Activated T-cell treated with anti-CD3 and anti-CD28 coated beads, Interleukin-2, amount 50 U/mL, for 4 hours (primary cell): ENCODE results near the gene AP1S2. TPM values are rescaled to one million over a fixed set of nuclear protein-coding genes. Genes with fewer than 3 reads are reported as not detected.
"Not testable (repeated sequence)": the region's sequence is repeated elsewhere in the genome, so short reads cannot be mapped to it uniquely, and the experiment has no call there.

Experiments used
- ATAC-seq, 2 donors: fragments of 200-7000 bp; cut with Tn5 transposase; one replicate each; pipeline ENCODE4 v1.10.0; 2021
- DNase-seq: peaks from one replicate; pipeline ENCODE4 v3.0.0-alpha.2; 2020
- H3K27me3 Mint-ChIP-seq: one replicate; pipeline ENCODE4 v1.8.0; 2021; ENCODE audit warnings: low read depth, mixed read lengths
- H3K36me3 Mint-ChIP-seq: one replicate; pipeline ENCODE4 v1.8.0; 2022; ENCODE audit warnings: mixed read lengths; ENCODE audit not compliant: insufficient read depth
- H3K4me1 Mint-ChIP-seq: one replicate; pipeline ENCODE4 v1.8.0; 2021; ENCODE audit warnings: low read depth, mixed read lengths
- H3K4me3 Mint-ChIP-seq: one replicate; pipeline ENCODE4 v1.8.0; 2021; ENCODE audit warnings: mild to moderate bottlenecking, moderate library complexity, mixed read lengths
- H3K9me3 Mint-ChIP-seq: one replicate; pipeline ENCODE4 v1.8.0; 2021; ENCODE audit warnings: mixed read lengths
- total RNA-seq, 3 donors: library from RNA; stranded (reverse); gene quantifications; one replicate each; pipeline ENCODE4 v1.2.1, GENCODE V29; 2021

AP1S2 gene
- total RNA-seq, 3 donors from 2014 or later = 24.0 to 26.4 (median 24.9) TPM

DNA sequence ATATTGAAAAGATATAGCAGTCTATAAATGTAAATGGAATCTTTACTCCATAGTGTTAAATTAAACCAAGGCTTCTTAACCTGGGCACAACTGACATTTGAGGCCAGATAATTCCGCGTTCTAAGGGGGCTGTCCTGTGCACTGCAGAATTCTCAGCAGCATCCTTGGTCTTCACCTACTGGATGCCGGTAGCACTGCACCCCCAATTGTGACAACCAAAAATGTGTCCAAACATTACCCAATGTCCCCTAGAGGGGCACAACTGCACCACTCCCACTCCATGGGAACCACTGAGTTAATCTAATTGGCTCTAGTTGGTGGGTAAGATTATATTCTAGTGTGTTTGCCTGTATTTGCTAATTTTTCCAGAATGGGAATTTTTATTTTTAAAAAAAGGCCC is 16.6 kb downstream of the AP1S2 start:
- no peaks in the 10 kb centered on the region for H3K27me3 Mint-ChIP-seq
- H3K9me3 Mint-ChIP-seq = no peaks in the 10 kb centered on the region
- no peaks in the 10 kb centered on the region for H3K36me3 Mint-ChIP-seq
- H3K4me1 Mint-ChIP-seq = peaks cover 2% of the 10 kb centered on the region
- DNase-seq = no peak
- H3K4me3 Mint-ChIP-seq = no peak overlapping the region
- peak; percentile 53 to 78 for ATAC-seq

- DNase-seq = no peak
- H3K4me1 Mint-ChIP-seq = peaks cover 2% of the 10 kb centered on the region
- no peak for ATAC-seq
- no peaks in the 10 kb centered on the region for H3K36me3 Mint-ChIP-seq
- no peak overlapping the region for H3K4me3 Mint-ChIP-seq
- no peaks in the 10 kb centered on the region for H3K9me3 Mint-ChIP-seq
- no peaks in the 10 kb centered on the region for H3K27me3 Mint-ChIP-seq
These were observed 19.6 kb downstream of the AP1S2 start for GRCh38 chrX:15834827-15835595.

DNA sequence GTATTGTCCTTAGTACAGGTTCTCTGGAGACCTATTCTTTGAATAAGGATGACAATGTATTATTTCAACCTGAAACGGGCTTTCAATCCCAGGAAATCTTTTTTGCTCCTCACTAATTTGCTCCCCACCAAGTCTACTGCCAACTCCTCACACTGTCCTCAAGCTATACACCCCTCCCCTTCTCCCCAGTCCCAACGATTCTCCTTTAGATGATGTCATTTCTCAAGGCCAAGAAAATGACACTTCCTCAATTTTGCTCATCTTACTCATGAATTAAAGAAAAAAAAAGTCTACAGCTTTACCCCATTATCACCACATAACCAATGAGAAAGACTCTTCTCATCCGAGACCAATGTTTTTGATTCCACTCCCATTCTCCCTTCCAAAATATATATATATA is 20.6 kb downstream of the AP1S2 start:
- Mint-ChIP-seq H3K9me3 (no peaks in the 10 kb centered on the region), H3K27me3 (no peaks in the 10 kb centered on the region)
- DNase-seq = no peak

DNA sequence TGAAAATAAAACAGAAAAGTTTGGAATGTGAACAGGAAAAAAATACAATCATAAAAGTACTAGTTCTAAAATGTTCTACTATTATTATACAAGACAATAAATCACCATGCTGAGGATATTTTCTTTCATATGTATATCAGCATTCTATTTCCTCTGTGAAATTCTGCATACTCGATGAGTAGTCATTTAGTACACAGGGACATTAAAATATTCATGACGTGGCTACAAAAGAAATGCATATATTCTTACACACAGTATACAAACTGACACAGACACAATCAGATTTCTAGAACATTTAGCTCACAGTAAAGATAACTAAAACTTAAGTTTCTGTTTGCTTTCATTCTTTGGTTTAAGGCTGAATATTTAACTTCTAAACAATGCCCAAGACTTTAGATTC is 23.3 kb downstream of the AP1S2 start:
- not testable (repeated sequence) for ATAC-seq

More for the DNA sequence above, 20.6 kb downstream of the AP1S2 start:
- Mint-ChIP-seq H3K36me3 (no peaks in the 10 kb centered on the region), H3K4me1 (peaks cover 2% of the 10 kb centered on the region), H3K4me3 (no peak overlapping the region)
- ATAC-seq = no peak

DNA sequence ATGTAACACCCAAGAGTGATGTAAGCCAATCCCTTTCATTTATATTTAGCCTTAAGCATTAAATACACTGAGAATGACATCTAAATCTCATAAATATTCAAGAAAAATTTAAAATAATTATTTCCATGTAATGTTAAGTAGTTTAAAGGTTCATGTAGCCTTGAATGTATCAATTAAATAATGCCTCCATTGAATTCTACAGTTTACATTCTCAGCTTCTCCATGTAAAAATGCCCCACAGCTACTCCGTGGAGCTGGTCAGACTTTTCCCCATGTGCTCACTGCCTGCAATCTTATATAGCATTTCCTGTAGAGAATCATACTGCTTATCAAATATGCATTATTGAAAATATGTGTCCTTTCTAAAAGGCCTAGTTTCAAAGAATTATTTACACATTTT is 25.4 kb downstream of the AP1S2 start:
- H3K4me1 Mint-ChIP-seq = peaks cover 2% of the 10 kb centered on the region
- ATAC-seq (no peak), DNase-seq (no peak)
- H3K9me3 Mint-ChIP-seq = no peaks in the 10 kb centered on the region
- no peak overlapping the region for H3K4me3 Mint-ChIP-seq
- H3K36me3 Mint-ChIP-seq = peaks cover 3% of the 10 kb centered on the region
- H3K27me3 Mint-ChIP-seq = no peaks in the 10 kb centered on the region

More for the DNA sequence above, 23.3 kb downstream of the AP1S2 start:
- H3K4me1 Mint-ChIP-seq, DNase-seq, H3K9me3 Mint-ChIP-seq, H3K4me3 Mint-ChIP-seq, H3K36me3 Mint-ChIP-seq, H3K27me3 Mint-ChIP-seq: not testable (repeated sequence)

- Mint-ChIP-seq H3K9me3 (no peaks in the 10 kb centered on the region), H3K4me3 (no peak overlapping the region), H3K4me1 (no peaks in the 10 kb centered on the region), H3K36me3 (peaks cover 15% of the 10 kb centered on the region), H3K27me3 (no peaks in the 10 kb centered on the region)
- ATAC-seq = no peak
- no peak for DNase-seq
These were observed 28.7 kb downstream of the AP1S2 start for GRCh38 chrX:15825936-15826335.

DNA sequence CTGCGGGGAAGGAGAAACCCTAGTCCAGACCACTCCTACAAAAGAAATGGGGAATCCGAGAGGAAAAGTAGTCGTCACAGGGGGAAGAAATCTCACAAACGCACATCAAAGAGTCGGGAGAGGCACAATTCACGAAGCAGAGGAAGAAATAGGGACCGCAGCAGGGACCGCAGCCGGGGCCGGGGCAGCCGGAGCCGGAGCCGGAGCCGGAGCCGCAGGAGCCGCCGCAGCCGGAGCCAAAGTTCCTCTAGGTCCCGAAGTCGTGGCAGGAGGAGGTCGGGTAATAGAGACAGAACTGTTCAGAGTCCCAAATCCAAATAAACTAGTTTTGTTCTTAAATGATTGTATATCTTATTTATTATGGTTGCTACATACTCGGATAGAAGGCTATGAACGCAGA is 31.7 kb downstream of the AP1S2 start:
- Mint-ChIP-seq H3K36me3 (peaks cover 24% of the 10 kb centered on the region), H3K4me1 (peaks cover 6% of the 10 kb centered on the region), H3K4me3 (no peak overlapping the region), H3K27me3 (no peaks in the 10 kb centered on the region), H3K9me3 (no peaks in the 10 kb centered on the region)
- DNase-seq (no peak), ATAC-seq (no peak)

DNA sequence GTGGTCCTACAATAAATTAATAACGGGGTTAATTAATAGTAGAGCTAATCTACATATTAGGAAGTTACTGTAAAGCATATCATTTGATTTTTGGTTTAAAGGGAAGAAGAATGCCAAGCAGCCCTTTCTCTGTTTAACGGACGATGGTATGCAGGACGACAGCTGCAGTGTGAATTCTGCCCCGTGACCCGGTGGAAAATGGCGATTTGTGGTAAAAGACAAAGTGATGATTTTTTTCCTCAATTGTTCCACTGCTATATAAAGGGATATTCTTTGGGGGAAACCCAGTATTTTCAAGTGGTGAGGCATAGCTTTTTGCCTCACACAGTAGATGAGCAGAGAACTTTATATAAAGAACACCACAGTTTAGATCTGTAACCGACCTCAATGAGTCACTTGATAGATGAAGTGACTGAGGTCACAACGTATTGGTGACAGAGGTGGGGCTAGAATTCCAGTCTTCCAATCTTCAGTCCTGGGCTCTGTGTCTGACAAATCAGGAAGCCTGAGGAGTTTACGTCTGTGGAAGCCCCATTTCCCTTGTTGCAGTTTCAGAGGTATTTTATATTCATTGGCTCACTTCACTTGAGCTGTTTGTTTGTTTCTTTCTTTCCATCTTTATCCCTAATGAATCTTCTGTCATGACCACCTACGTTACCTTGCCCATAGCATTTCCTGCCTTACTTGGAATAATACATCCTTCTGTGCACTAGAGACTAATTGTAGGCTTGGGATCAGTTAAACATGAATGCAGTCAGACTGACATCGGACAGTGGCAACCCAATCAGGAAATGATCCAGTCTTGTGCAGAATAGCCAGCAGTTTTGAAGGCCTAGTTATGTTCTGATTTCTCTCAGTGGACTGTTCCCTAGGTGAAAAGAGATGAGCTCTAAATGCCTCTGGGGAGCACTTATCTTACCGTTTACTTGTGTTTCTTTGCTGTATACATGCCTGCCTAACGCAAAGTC is 34.2 kb downstream of the AP1S2 start:
- ATAC-seq = peak; percentile 56 to 59
- no peaks in the 10 kb centered on the region for H3K9me3 Mint-ChIP-seq
- peaks cover 28% of the 10 kb centered on the region for H3K36me3 Mint-ChIP-seq
- no peaks in the 10 kb centered on the region for H3K27me3 Mint-ChIP-seq
- H3K4me1 Mint-ChIP-seq = peaks cover 24% of the 10 kb centered on the region
- DNase-seq = no peak
- no peak overlapping the region for H3K4me3 Mint-ChIP-seq

- peaks cover 33% of the 10 kb centered on the region for H3K4me1 Mint-ChIP-seq
- no peaks in the 10 kb centered on the region for H3K9me3 Mint-ChIP-seq
- peaks cover 29% of the 10 kb centered on the region for H3K36me3 Mint-ChIP-seq
- no peak for DNase-seq
- ATAC-seq = peak; percentile 64 to 66
- no peaks in the 10 kb centered on the region for H3K27me3 Mint-ChIP-seq
- peak overlapping the region; percentile 21 for H3K4me3 Mint-ChIP-seq
These were observed 37.7 kb downstream of the AP1S2 start for GRCh38 chrX:15816886-15817285.

DNA sequence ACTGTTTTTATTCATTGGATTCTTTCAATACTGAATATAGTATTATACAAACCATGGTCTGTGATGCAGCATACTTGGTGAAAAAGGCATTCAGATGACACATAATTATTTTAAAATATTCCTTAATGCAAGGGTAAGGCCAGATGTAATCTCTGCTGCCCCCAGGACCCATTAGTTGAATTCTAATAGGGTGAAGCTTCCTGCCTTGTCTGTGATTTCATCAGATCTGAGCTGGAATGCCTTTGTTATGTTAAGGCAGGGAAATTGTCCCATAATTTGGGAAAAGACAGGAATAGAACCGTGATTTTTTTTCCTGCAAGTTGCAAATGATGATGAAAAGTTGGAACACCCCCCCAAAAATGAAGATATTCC is 38.2 kb downstream of the AP1S2 start:
- Mint-ChIP-seq H3K9me3 (no peaks in the 10 kb centered on the region), H3K27me3 (no peaks in the 10 kb centered on the region), H3K4me3 (no peak overlapping the region), H3K4me1 (peaks cover 33% of the 10 kb centered on the region), H3K36me3 (peaks cover 27% of the 10 kb centered on the region)
- DNase-seq = no peak
- no peak for ATAC-seq

DNA sequence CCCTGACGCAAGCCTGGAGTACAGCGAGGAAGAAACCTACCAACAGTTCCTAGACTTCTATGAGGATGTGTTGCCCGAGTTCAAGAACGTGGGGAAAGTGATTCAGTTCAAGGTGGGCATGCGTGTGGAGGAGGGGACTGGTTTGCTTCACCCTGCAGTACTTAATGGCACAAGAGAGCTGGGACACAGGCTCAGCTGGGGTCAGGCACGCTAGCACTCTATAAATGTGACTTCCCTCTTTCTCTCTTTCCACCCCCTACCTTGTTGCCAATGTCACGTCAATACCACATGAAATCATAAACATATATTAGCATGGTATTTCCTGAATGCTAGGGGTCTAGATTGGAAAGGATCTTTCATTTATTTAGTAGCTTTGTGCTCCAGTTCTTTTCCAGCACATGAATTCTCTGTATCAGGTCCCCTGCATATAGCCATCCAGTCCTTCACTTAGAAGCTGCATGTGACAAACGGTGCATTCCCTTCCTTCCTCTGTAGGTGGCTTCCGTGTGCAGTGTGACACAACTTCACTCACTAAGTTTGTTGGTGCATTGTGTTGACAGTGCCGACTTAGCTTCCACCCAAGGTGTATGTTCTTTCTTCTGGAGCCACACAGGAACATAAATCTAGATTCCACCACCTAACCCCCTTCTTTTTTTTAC is 38.7 kb downstream of the AP1S2 start:
- Mint-ChIP-seq H3K4me1 (peaks cover 33% of the 10 kb centered on the region), H3K36me3 (peaks cover 24% of the 10 kb centered on the region), H3K4me3 (no peak overlapping the region), H3K27me3 (no peaks in the 10 kb centered on the region), H3K9me3 (no peaks in the 10 kb centered on the region)
- DNase-seq (no peak), ATAC-seq (peak; percentile 72)

- ATAC-seq (no peak), DNase-seq (no peak)
- no peaks in the 10 kb centered on the region for H3K9me3 Mint-ChIP-seq
- no peak overlapping the region for H3K4me3 Mint-ChIP-seq
- H3K4me1 Mint-ChIP-seq = peaks cover 27% of the 10 kb centered on the region
- H3K36me3 Mint-ChIP-seq = peaks cover 21% of the 10 kb centered on the region
- H3K27me3 Mint-ChIP-seq = no peaks in the 10 kb centered on the region
These were observed 39.7 kb downstream of the AP1S2 start for GRCh38 chrX:15814771-15815365.

DNA sequence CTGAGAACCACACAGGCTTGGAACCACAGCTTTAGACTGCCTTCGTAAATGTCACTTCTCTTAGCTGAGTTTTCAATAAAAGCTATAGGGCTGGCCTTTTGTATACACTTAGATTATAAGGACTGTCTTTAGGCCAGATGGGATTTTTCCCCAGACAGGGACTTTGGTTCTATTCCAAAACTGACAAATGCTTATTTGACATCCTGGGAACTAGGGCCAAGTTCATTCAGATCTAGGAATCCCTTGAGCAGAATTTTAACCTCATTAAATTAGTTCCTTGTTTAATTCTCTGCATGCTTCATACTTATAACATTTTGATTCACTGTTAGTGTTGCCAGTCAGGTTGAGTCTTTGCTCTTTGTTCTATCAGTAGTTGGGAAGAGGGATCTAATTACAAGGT is 41.2 kb downstream of the AP1S2 start:
- Mint-ChIP-seq H3K4me1 (peaks cover 27% of the 10 kb centered on the region), H3K36me3 (peaks cover 27% of the 10 kb centered on the region), H3K4me3 (no peak overlapping the region), H3K9me3 (no peaks in the 10 kb centered on the region), H3K27me3 (no peaks in the 10 kb centered on the region)
- ATAC-seq (no peak), DNase-seq (no peak)
